Glutamatergic neuron (in vitro differentiated cells): ENCODE data around the gene HNF1B. TPM values are rescaled to one million over a fixed set of nuclear protein-coding genes. Genes with fewer than 3 reads are reported as not detected.

ENCODE experiments used
- DNase-seq: peaks from one replicate; pipeline ENCODE4 v3.0.0; 2022
- H3K27ac Mint-ChIP-seq: one replicate; pipeline ENCODE4 v1.8.0; 2020; ENCODE audit warnings: mild to moderate bottlenecking, mixed read lengths, inconsistent platforms; ENCODE audit not compliant: unreplicated experiment
- H3K27me3 Mint-ChIP-seq: one replicate; pipeline ENCODE4 v1.8.0; 2020; ENCODE audit warnings: mild to moderate bottlenecking, moderate library complexity, mixed read lengths, inconsistent platforms; ENCODE audit not compliant: unreplicated experiment
- H3K36me3 Mint-ChIP-seq: one replicate; pipeline ENCODE4 v1.8.0; 2020; ENCODE audit warnings: mild to moderate bottlenecking, mixed read lengths, inconsistent platforms; ENCODE audit not compliant: unreplicated experiment
- H3K4me1 Mint-ChIP-seq: one replicate; pipeline ENCODE4 v1.8.0; 2020; ENCODE audit warnings: mild to moderate bottlenecking, low read depth, mixed read lengths, inconsistent platforms; ENCODE audit not compliant: unreplicated experiment
- H3K4me3 Mint-ChIP-seq: one replicate; pipeline ENCODE4 v1.8.0; 2020; ENCODE audit warnings: mild to moderate bottlenecking, mixed read lengths, inconsistent platforms; ENCODE audit not compliant: unreplicated experiment
- H3K9me3 Mint-ChIP-seq: one replicate; pipeline ENCODE4 v1.8.0; 2020; ENCODE audit warnings: mild to moderate bottlenecking, moderate library complexity, mixed read lengths, inconsistent platforms; ENCODE audit not compliant: unreplicated experiment
- CTCF ChIP-seq: fragments of 200-600 bp; sonication (generic); IDR thresholded peaks from one replicate; pipeline ENCODE4 v1.5.0; 2021; ENCODE audit not compliant: partially characterized antibody, unreplicated experiment
- total RNA-seq: library from RNA; stranded (reverse); fragmentation: NEBNext Ultra II Directional; extraction: Animal tissue kit (Norgen Biotek cat#: 25700); gene quantifications from one replicate; pipeline ENCODE4 v1.2.1, GENCODE V29; 2021; ENCODE audit not compliant: unreplicated experiment

HNF1B gene
- total RNA-seq, 1 donor from 2014 or later: not detected

- Mint-ChIP-seq H3K9me3 (peaks cover 4% of the 10 kb centered on the region), H3K27me3 (peaks cover 24% of the 10 kb centered on the region), H3K4me1 (no peaks in the 10 kb centered on the region), H3K36me3 (no peaks in the 10 kb centered on the region), H3K4me3 (peak overlapping the region; percentile 59), H3K27ac (no peak overlapping the region)
- TF ChIP-seq CTCF: no peak
- DNase-seq: peak; percentile 33
Measured at GRCh38 chr17:37743612-37743874, 1.3 kb downstream of the HNF1B start.

GRCh38 chr17:37742762-37743611, 1.9 kb downstream of the HNF1B start:
- Mint-ChIP-seq H3K4me3 (peak overlapping the region; percentile 59), H3K27ac (no peak overlapping the region), H3K36me3 (no peaks in the 10 kb centered on the region), H3K4me1 (no peaks in the 10 kb centered on the region), H3K9me3 (peaks cover 7% of the 10 kb centered on the region), H3K27me3 (peaks cover 28% of the 10 kb centered on the region)
- TF ChIP-seq CTCF: no peak
- no peak for DNase-seq

GRCh38 chr17:37742116-37742761, 2.6 kb downstream of the HNF1B start:
- no peaks in the 10 kb centered on the region for H3K36me3 Mint-ChIP-seq
- H3K27ac Mint-ChIP-seq: no peak overlapping the region
- peaks cover 7% of the 10 kb centered on the region for H3K9me3 Mint-ChIP-seq
- H3K4me3 Mint-ChIP-seq: peak overlapping the region; percentile 46
- peaks cover 28% of the 10 kb centered on the region for H3K27me3 Mint-ChIP-seq
- no peaks in the 10 kb centered on the region for H3K4me1 Mint-ChIP-seq
- DNase-seq: peak; percentile 33
- no peak for TF ChIP-seq CTCF

GRCh38 chr17:37741341-37742115, 3.3 kb downstream of the HNF1B start:
- no peak for TF ChIP-seq CTCF
- Mint-ChIP-seq H3K4me3 (peak overlapping the region; percentile 47), H3K36me3 (no peaks in the 10 kb centered on the region), H3K9me3 (peaks cover 6% of the 10 kb centered on the region), H3K27ac (no peak overlapping the region), H3K4me1 (no peaks in the 10 kb centered on the region), H3K27me3 (peaks cover 30% of the 10 kb centered on the region)
- no peak for DNase-seq
